Measurements from ENCODE around the gene AOC1. TPM values are rescaled to one million over a fixed set of nuclear protein-coding genes. Genes with fewer than 3 reads are reported as not detected.

Gene AOC1
- total and polyA plus RNA-seq, 10 of the 15 experiments (the other 5 are each of a cell fraction or from before 2014, with no cell fraction given): 0.07 TPM; not detected in 9

- ChIA-PET SMC1A (ENCODE audit: uncharacterized antibody, unreplicated experiment) (no interaction called here), CTCF (interaction anchor here (1.0 kb wide), 1 partner anchor 417 kb away, joined by 3 read pairs; no protein-coding TSS in a partner anchor), RAD21 (ENCODE audit: unreplicated experiment) (no interaction called here), POLR2A (no interaction called here)
- no TSS peak for BruUV-seq (replicated peaks)
- intact Hi-C loops (cut with micrococcal nuclease; ENCODE audit: unreplicated experiment): no loop called here
- Histone ChIP-seq H3K36me3 (ENCODE audit: control insufficient read depth in 2 of 2, insufficient read depth in 2 of 2, low read length in 1 of 2) (no peaks in the 10 kb centered on the region), H2AFZ (ENCODE audit: control insufficient read depth, low read depth, low read length) (no peak overlapping the region), H3K4me1 (ENCODE audit: control insufficient read depth, insufficient read depth, low read length) (no peaks in the 10 kb centered on the region), H3K9me3 (replicated peaks; ENCODE audit: control insufficient read depth, insufficient read depth, low read length) (no peaks in the 10 kb centered on the region; the same call in 2 of the 3 replicates), H3K27me3 (replicated peaks in 1 of 2; ENCODE audit: control insufficient read depth in 2 of 2, insufficient read depth in 2 of 2, low read length in 1 of 2) (peaks cover 0 to 2% of the 10 kb centered on the region in 2 experiments; a peak in 2 of 4 replicates), H4K20me1 (ENCODE audit: control insufficient read depth, insufficient read depth) (no peaks in the 10 kb centered on the region), H3K4me2 (ENCODE audit: control insufficient read depth, insufficient read depth) (no peak overlapping the region), H3K79me2 (ENCODE audit: control insufficient read depth, insufficient read depth, low read length) (no peaks in the 10 kb centered on the region), H3K27ac (ENCODE audit: control insufficient read depth, insufficient read depth) (no peak overlapping the region), H3K9ac (ENCODE audit: control insufficient read depth, insufficient read depth, low read length) (no peak overlapping the region), H3K4me3 (no peak overlapping the region)
- DNase-seq (ENCODE audit: low read depth, low spot score) (no peak), FAIRE-seq (no peak), ATAC-seq (no peak)
- TF ChIP-seq, protein P1, sequence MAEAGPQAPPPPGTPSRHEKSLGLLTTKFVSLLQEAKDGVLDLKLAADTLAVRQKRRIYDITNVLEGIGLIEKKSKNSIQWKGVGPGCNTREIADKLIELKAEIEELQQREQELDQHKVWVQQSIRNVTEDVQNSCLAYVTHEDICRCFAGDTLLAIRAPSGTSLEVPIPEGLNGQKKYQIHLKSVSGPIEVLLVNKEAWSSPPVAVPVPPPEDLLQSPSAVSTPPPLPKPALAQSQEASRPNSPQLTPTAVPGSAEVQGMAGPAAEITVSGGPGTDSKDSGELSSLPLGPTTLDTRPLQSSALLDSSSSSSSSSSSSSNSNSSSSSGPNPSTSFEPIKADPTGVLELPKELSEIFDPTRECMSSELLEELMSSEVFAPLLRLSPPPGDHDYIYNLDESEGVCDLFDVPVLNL (IDR thresholded peaks at IDR 0.05; ENCODE audit: low read depth, low read length): no peak
- TF ChIP-seq ETV6 (conservative IDR thresholded peaks at IDR 0.05 in 1 of 2, IDR thresholded peaks at IDR 0.05 in 1 of 2; ENCODE audit: borderline replicate concordance in 1 of 2, low read depth in 1 of 2): no peak
- 16% methylated on average over 6 of the region's 6 CpGs for WGBS (ENCODE audit: insufficient coverage, insufficient replicate concordance, low lambda C conversion rate, missing lambda C conversion rate)
- in situ Hi-C loops (cut with MboI): no loop called here
Measured at GRCh38 chr7:150826061-150826849, 26.1 kb upstream of the AOC1 start.

DNA sequence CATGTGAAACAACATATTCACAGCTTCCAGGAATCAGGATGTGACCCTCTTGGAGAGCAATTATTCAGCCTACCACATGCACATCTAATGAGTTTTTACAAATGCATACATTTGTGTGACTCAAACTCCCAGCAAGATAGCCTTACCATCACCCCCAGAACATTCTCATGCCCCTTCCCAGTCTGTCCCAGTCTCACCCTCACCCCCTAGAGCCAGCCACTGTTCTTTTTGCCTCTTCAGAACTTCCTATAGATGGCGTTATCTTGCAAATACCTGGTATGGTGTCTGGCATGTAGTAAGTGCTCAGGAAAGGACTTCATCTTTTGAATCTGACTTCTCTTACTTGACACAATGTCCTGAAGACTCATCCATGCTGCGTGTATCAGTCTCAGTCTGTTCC lies 23.9 kb upstream of the AOC1 start:
- 27% methylated on average over 2 of the region's 2 CpGs for WGBS (ENCODE audit: insufficient coverage, insufficient replicate concordance, low lambda C conversion rate, missing lambda C conversion rate)
- Histone ChIP-seq H3K4me1 (ENCODE audit: control insufficient read depth, insufficient read depth, low read length) (no peaks in the 10 kb centered on the region), H3K9ac (ENCODE audit: control insufficient read depth, insufficient read depth, low read length) (no peak overlapping the region), H4K20me1 (ENCODE audit: control insufficient read depth, insufficient read depth) (no peaks in the 10 kb centered on the region), H3K4me3 (no peak overlapping the region), H3K27me3 (replicated peaks in 1 of 2; ENCODE audit: control insufficient read depth in 2 of 2, insufficient read depth in 2 of 2, low read length in 1 of 2) (peaks cover 0 to 2% of the 10 kb centered on the region in 2 experiments; a peak in 2 of 4 replicates), H3K27ac (ENCODE audit: control insufficient read depth, insufficient read depth) (no peak overlapping the region), H3K36me3 (ENCODE audit: control insufficient read depth in 2 of 2, insufficient read depth in 2 of 2, low read length in 1 of 2) (no peaks in the 10 kb centered on the region), H3K4me2 (ENCODE audit: control insufficient read depth, insufficient read depth) (no peak overlapping the region), H2AFZ (ENCODE audit: control insufficient read depth, low read depth, low read length) (no peak overlapping the region), H3K9me3 (replicated peaks; ENCODE audit: control insufficient read depth, insufficient read depth, low read length) (no peaks in the 10 kb centered on the region), H3K79me2 (ENCODE audit: control insufficient read depth, insufficient read depth, low read length) (no peaks in the 10 kb centered on the region)
- BruUV-seq (replicated peaks): no TSS peak
- no peak for TF ChIP-seq RBBP5 (conservative IDR thresholded peaks at IDR 0.05)
- no peak for TF ChIP-seq ETV6 (conservative IDR thresholded peaks at IDR 0.05 in 1 of 2, IDR thresholded peaks at IDR 0.05 in 1 of 2; ENCODE audit: borderline replicate concordance in 1 of 2, low read depth in 1 of 2)
- TF ChIP-seq STAT1 (conservative IDR thresholded peaks at IDR 0.05): no peak
- TF ChIP-seq CREM (IDR thresholded peaks at IDR 0.05; ENCODE audit: low read depth): no peak
- no peak for TF ChIP-seq HDAC2 (IDR thresholded peaks at IDR 0.05)
- TF ChIP-seq ZSCAN29 (IDR thresholded peaks at IDR 0.05): no peak
- no peak for TF ChIP-seq RB1 (IDR thresholded peaks at IDR 0.05; ENCODE audit: borderline replicate concordance)
- TF ChIP-seq HDAC6 (IDR thresholded peaks at IDR 0.05; ENCODE audit: unreplicated experiment): no peak
- no peak for TF ChIP-seq USF2 (IDR thresholded peaks at IDR 0.05; ENCODE audit: borderline replicate concordance, low read depth, low read length)
- no peak for TF ChIP-seq TBL1XR1 (IDR thresholded peaks at IDR 0.05; ENCODE audit: low read depth, low read length)
- ChIA-PET POLR2A (no interaction called here), CTCF (no interaction called here), RAD21 (ENCODE audit: unreplicated experiment) (no interaction called here), SMC1A (ENCODE audit: uncharacterized antibody, unreplicated experiment) (no interaction called here)
- ATAC-seq (no peak), DNase-seq (ENCODE audit: low read depth, low spot score) (no peak), FAIRE-seq (no peak)
- intact Hi-C loops (cut with micrococcal nuclease; ENCODE audit: unreplicated experiment) (no loop called here), in situ Hi-C loops (cut with MboI) (no loop called here)

Measured in GM12878 (cell line).